Kidney (tissue), 14 donors: ENCODE data around the gene S100Z. TPM values are rescaled to one million over a fixed set of nuclear protein-coding genes. Genes with fewer than 3 reads are reported as not detected.

Experiments used
- DNase-seq, 5 donors: peaks; one replicate each; pipeline ENCODE4 v3.0.0-alpha.2; 2013 to 2020
- FAIRE-seq: peaks from 2 replicates; lab custom pipeline; 2012; peaks lifted over from hg19 to GRCh38; lab: Jason Lieb, UNC
- H3K27ac ChIP-seq, 2 donors: one replicate each; pipeline ENCODE4 v1.7.0; 2013; ENCODE audit warnings: low read depth in 2 of 2, low read length in 2 of 2, inconsistent platforms in 1 of 2
- H3K27me3 ChIP-seq: one replicate; pipeline ENCODE4 v1.7.1; 2013; ENCODE audit warnings: low read length, inconsistent platforms; ENCODE audit not compliant: control insufficient read depth, insufficient read depth
- H3K36me3 ChIP-seq, 3 donors: one replicate each; pipeline versions ENCODE4 v1.7.0 to v1.7.1; 2013; ENCODE audit warnings: low read length in 3 of 3, control low read depth in 1 of 3, inconsistent platforms in 1 of 3; ENCODE audit not compliant: insufficient read depth in 3 of 3, control insufficient read depth in 2 of 3
- H3K4me1 ChIP-seq, 3 donors: one replicate each; pipeline versions ENCODE4 v1.7.0 to v1.7.1; 2013; ENCODE audit warnings: low read length in 3 of 3, inconsistent platforms in 1 of 3, low read depth in 1 of 3; ENCODE audit not compliant: control insufficient read depth in 2 of 3, insufficient read depth in 2 of 3
- H3K4me3 ChIP-seq, 3 donors: one replicate each; pipeline versions ENCODE4 v1.7.0 to v1.8.1; 2013; ENCODE audit warnings: low read length in 3 of 3, control low read depth in 1 of 3, inconsistent platforms in 1 of 3
- H3K9ac ChIP-seq, 3 donors: one replicate each; pipeline versions ENCODE4 v1.7.0 to v1.7.1; 2013; ENCODE audit warnings: low read length in 3 of 3, control low read depth in 1 of 3, inconsistent platforms in 1 of 3
- H3K9me3 ChIP-seq, 3 donors: one replicate each; pipeline versions ENCODE4 v1.7.0 to v1.7.1; 2013; ENCODE audit warnings: low read length in 3 of 3, control low read depth in 1 of 3, inconsistent platforms in 1 of 3; ENCODE audit not compliant: control insufficient read depth in 2 of 3, insufficient read depth in 1 of 3
- CTCF ChIP-seq: IDR thresholded peaks from 3 replicates; pipeline ENCODE4 v1.5.1; 2012; ENCODE audit warnings: mild to moderate bottlenecking, moderate library complexity, borderline replicate concordance; ENCODE audit not compliant: insufficient read depth; ENCODE audit errors: extremely low read depth
- intact Hi-C: fragments of 100-400 bp; cut with DNase I; formaldehyde crosslinking; loops from one replicate; pipeline ENCODE4 v1.11.1; 2022
- polyA plus RNA-seq: library from polyadenylated mRNA; stranded (reverse); fragments of 350-450 nt; fragmentation: Illumina TruSeq; extraction: RNeasy Lipid Tissue Mini Kit (QIAGEN cat#74804); gene quantifications from one replicate; pipeline ENCODE4 v1.2.3, GENCODE V29; 2014; ENCODE audit warnings: low read depth, low replicate concordance; ENCODE audit not compliant: insufficient read depth
- total RNA-seq: library from RNA; stranded (reverse); fragmentation: NEBNext Ultra II Directional; extraction: Animal tissue kit (Norgen Biotek cat#: 25700); gene quantifications from one replicate; pipeline ENCODE4 v1.2.1, GENCODE V29; 2021
- donor health status: control.
- donor health status: control.
- donor health status: control.
- donor health status: control.
- donor health status: control.
- donor health status: DM: yes; HTN: yes; CAD: no.
- donor health status: Normal renal cell carcinoma (clear cell type).

The S100Z gene
- total and polyA plus RNA-seq, 2 donors from 2014 or later: 0.69 to 1.2 TPM

GRCh38 chr5:76801803-76802195 lies 48.0 kb upstream of the S100Z start:
- Histone ChIP-seq H3K4me3 (no peak overlapping the region), H3K36me3 (no peaks in the 10 kb centered on the region), H3K27me3 (no peaks in the 10 kb centered on the region), H3K9me3 (no peaks in the 10 kb centered on the region), H3K4me1 (no peaks in the 10 kb centered on the region), H3K27ac (no peak overlapping the region), H3K9ac (no peak overlapping the region)
- DNase-seq (no peak), FAIRE-seq (no peak)
- TF ChIP-seq CTCF: no peak
- intact Hi-C loops: no loop called here

GRCh38 chr5:76804266-76804665 lies 45.5 kb upstream of the S100Z start:
- Histone ChIP-seq H3K4me1 (no peaks in the 10 kb centered on the region), H3K9ac (no peak overlapping the region), H3K36me3 (no peaks in the 10 kb centered on the region)

GRCh38 chr5:76805821-76806505 lies 43.9 kb upstream of the S100Z start:
- no peak overlapping the region for H3K9ac ChIP-seq
- no peak for DNase-seq
- intact Hi-C loops: no loop called here
- H3K27me3 ChIP-seq: no peaks in the 10 kb centered on the region
- no peaks in the 10 kb centered on the region for H3K9me3 ChIP-seq
- no peak overlapping the region for H3K27ac ChIP-seq
- no peak overlapping the region for H3K4me3 ChIP-seq
- no peak for FAIRE-seq
- H3K4me1 ChIP-seq: no peaks in the 10 kb centered on the region
- no peak for TF ChIP-seq CTCF
- no peaks in the 10 kb centered on the region for H3K36me3 ChIP-seq

More at GRCh38 chr5:76804266-76804665, 45.5 kb upstream of the S100Z start:
- intact Hi-C loops: no loop called here
- FAIRE-seq: no peak
- Histone ChIP-seq H3K9me3 (no peaks in the 10 kb centered on the region), H3K27me3 (no peaks in the 10 kb centered on the region), H3K4me3 (no peak overlapping the region), H3K27ac (no peak overlapping the region)
- no peak for DNase-seq
- TF ChIP-seq CTCF: no peak
